Measurements from ENCODE around the gene HOXA7.
A peak's percentile ranks its signal among the peaks of the same experiment; 100 is the strongest.

The HOXA7 gene

GRCh38 chr7:27156508-27156898 is at the start of gene HOXA7:
Gene HOXA7, minus strand, starts transcription at chr7:27156675. Its CDS starts 130 bp downstream, at chr7:27156545.
- no peak for DNase-seq

GRCh38 chr7:27205325-27206280 is 49.1 kb upstream of the HOXA7 start:
- no peak for DNase-seq

GRCh38 chr7:27204851-27205322 is 48.4 kb upstream of the HOXA7 start:
- no peak for DNase-seq

GRCh38 chr7:27203964-27204594 is 47.6 kb upstream of the HOXA7 start:
- DNase-seq: no peak

GRCh38 chr7:27203365-27203953 is 47.0 kb upstream of the HOXA7 start:
- no peak for DNase-seq

- DNase-seq: no peak
Observed at GRCh38 chr7:27202862-27203134, 46.3 kb upstream of the HOXA7 start.

- no peak for DNase-seq
Observed at GRCh38 chr7:27202018-27202861, 45.8 kb upstream of the HOXA7 start.

GRCh38 chr7:27201580-27202017 is 45.1 kb upstream of the HOXA7 start:
- no peak for DNase-seq

GRCh38 chr7:27200761-27201579 is 44.5 kb upstream of the HOXA7 start:
- DNase-seq: no peak

- DNase-seq: no peak
Observed at GRCh38 chr7:27199849-27200760, 43.6 kb upstream of the HOXA7 start, which contains the start of gene HOXA13. Gene HOXA13, minus strand, starts transcription at chr7:27200091. Its CDS starts 14 bp downstream, at chr7:27200077.

GRCh38 chr7:27198871-27199801 is 42.7 kb upstream of the HOXA7 start:
- DNase-seq: no peak

GRCh38 chr7:27198138-27198841 is 41.8 kb upstream of the HOXA7 start:
- no peak for DNase-seq

- DNase-seq: no peak
Observed at GRCh38 chr7:27197137-27198042, 40.9 kb upstream of the HOXA7 start.

- DNase-seq: peak; percentile 77 to 81
Observed at GRCh38 chr7:27196287-27196767, 39.9 kb upstream of the HOXA7 start.

- DNase-seq: no peak
Observed at GRCh38 chr7:27194686-27195379, 38.4 kb upstream of the HOXA7 start.

GRCh38 chr7:27194002-27194352 is 37.5 kb upstream of the HOXA7 start:
- no peak for DNase-seq
